Spleen (tissue), 13 donors: ENCODE results near the gene SPATA31D3. TPM values are rescaled to one million over a fixed set of nuclear protein-coding genes. Genes with fewer than 3 reads are reported as not detected.
"Not testable (repeated sequence)": the region's sequence is repeated elsewhere in the genome, so short reads cannot be mapped to it uniquely, and the experiment has no call there.

ENCODE experiments used
- DNase-seq: peaks from one replicate; pipeline ENCODE4 v3.0.0-alpha.2; 2020
- H3K27ac ChIP-seq, 8 donors: fragments of 200-600 bp; sonication (generic) in 7 of 8; 1 replicate in 4 of 8; 2 replicates in 4 of 8; pipeline versions ENCODE4 v1.5.0 to v1.8.0; 2016 to 2021; ENCODE audit warnings: inconsistent platforms in 4 of 8, mild to moderate bottlenecking in 4 of 8, moderate library complexity in 1 of 8
- H3K27me3 ChIP-seq, 7 donors: fragments of 200-600 bp; sonication (generic) in 6 of 7; replicated peaks in 1 of 7; 1 replicate in 4 of 7; 2 replicates in 3 of 7; pipeline versions ENCODE4 v1.5.0 to v1.8.0; 2016 to 2021; ENCODE audit warnings: inconsistent platforms in 3 of 7, mild to moderate bottlenecking in 1 of 7
- H3K36me3 ChIP-seq, 6 donors: fragments of 200-600 bp; sonication (generic) in 5 of 6; 1 replicate in 4 of 6; 2 replicates in 2 of 6; pipeline versions ENCODE4 v1.5.0 to v1.8.0; 2016 to 2021; ENCODE audit warnings: inconsistent platforms in 2 of 6
- H3K4me1 ChIP-seq, 6 donors: fragments of 200-600 bp; sonication (generic) in 5 of 6; 1 replicate in 3 of 6; 2 replicates in 3 of 6; pipeline versions ENCODE4 v1.5.0 to v1.8.0; 2016 to 2021; ENCODE audit warnings: inconsistent platforms in 3 of 6
- H3K4me3 ChIP-seq, 8 donors: fragments of 200-600 bp; sonication (generic) in 7 of 8; 1 replicate in 4 of 8; 2 replicates in 4 of 8; pipeline versions ENCODE4 v1.5.0 to v1.8.0; 2016 to 2021; ENCODE audit warnings: inconsistent platforms in 4 of 8, mild to moderate bottlenecking in 4 of 8, moderate library complexity in 2 of 8
- H3K9me3 ChIP-seq, 8 donors: fragments of 200-600 bp; sonication (generic) in 7 of 8; 1 replicate in 4 of 8; 2 replicates in 4 of 8; pipeline versions ENCODE4 v1.5.0 to v1.8.0; 2016 to 2021; ENCODE audit warnings: inconsistent platforms in 4 of 8
- POLR2A ChIP-seq, 3 donors: fragments of 450-650 bp; IDR thresholded peaks; one replicate each; pipeline ENCODE4 v1.5.1; 2017; ENCODE audit warnings: antibody characterized with exemption in 3 of 3, mild to moderate bottlenecking in 1 of 3
- POLR2AphosphoS5 ChIP-seq, 3 donors: sonication (generic); formaldehyde crosslinking; IDR thresholded peaks; one replicate each; pipeline ENCODE4 v1.5.1; 2017; ENCODE audit warnings: antibody characterized with exemption in 3 of 3
- WGBS, 5 donors: extraction: QIAGEN DNeasy Blood & Tissue Kit in 3 of 5; methylation state at CpG; one replicate each; pipeline versions ENCODE4 v1.1.5 to v1.1.7; 2013 to 2018; 5-methylcytosine and 5-hydroxymethylcytosine counted together
- intact Hi-C: fragments of 100-400 bp; cut with DNase I; formaldehyde crosslinking; loops from one replicate; pipeline ENCODE4 v1.15.0; 2023; ENCODE audit warnings: low total_unique reads
- long read RNA-seq, 2 donors: transcript quantifications; one replicate each; lab custom pipeline, GENCODE V29; 2026
- polyA plus RNA-seq, 3 donors: library from polyadenylated mRNA; stranded (reverse); fragments of 200-250 nt; gene quantifications; one replicate each; pipeline ENCODE4 v1.2.1, GENCODE V29; 2013
- total RNA-seq, 7 donors: library from RNA; depleted of rRNA in 3 of 7; stranded (reverse); fragments of >200 nt in 3 of 7; fragmentation: NEBNext Ultra II Directional in 4 of 7; extraction: Animal tissue kit (Norgen Biotek cat#: 25700) in 4 of 7; gene quantifications; one replicate each; pipeline versions ENCODE4 v1.1.0 to v1.2.1, GENCODE V29; 2016 to 2021
- TF ChIP-seq, protein P1 (sequence below), 11 experiments: fragments of 200-600 bp in 7 of 11; fragments of 450-650 bp in 4 of 11; sonication (generic) in 4 of 11; IDR thresholded peaks in 8 of 11; conservative IDR thresholded peaks in 3 of 11; 1 replicate in 7 of 11; 2 replicates in 4 of 11; pipeline versions ENCODE4 v1.4.0 to v1.8.0; 2016 to 2021; ENCODE audit warnings: antibody characterized with exemption in 11 of 11, inconsistent platforms in 4 of 11, mild to moderate bottlenecking in 1 of 11
- donor health status: healthy with polysubstance abuse.
- donor health status: DM: no; HTN: no; CAD: no; lungs with moderate emphysema.
- donor health status: DM: no; HTN: no; CAD: no.
- donor health status: Bipolar disorder and iron deficiency.
- donor health status: healthy.
- donor health status: DM: no; HTN: no; CAD: no.
- donor health status: DM: yes; HTN: yes; CAD: no.

SPATA31D3 gene
- total RNA-seq = not detected
- polyA plus RNA-seq = under 1 TPM in 1 of 3 donors, not detected in 2; 0.03 TPM
- long read RNA-seq, donor 1 = 0 reads
- long read RNA-seq, donor 2 = 0 reads

DNA sequence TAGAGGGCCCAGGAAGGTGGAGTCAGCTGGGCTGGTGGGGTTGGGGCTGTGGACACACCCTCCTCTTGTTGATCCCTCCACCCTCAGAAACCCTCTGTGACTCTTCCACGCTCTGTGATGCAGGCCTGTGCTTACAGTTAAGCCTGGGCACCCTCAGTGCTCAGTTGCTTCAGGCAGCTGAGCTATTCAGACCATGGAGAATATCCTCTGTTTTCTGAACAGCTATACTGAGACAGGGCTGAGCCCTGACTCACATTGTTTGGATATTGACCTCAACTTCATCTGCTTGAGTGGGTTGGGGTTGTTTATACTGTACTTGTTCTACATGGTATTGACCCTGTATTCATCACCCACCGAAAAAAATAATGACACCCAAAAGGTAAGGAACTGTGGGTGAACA lies at the start of gene SPATA31D3:
Gene SPATA31D3 (plus strand): TSS at position 108 of the 400 bp plus-strand sequence. CDS start 86 bp downstream, at position 194.
- H3K27me3 ChIP-seq, H3K27ac ChIP-seq, DNase-seq, H3K36me3 ChIP-seq, intact Hi-C loops, H3K4me1 ChIP-seq, H3K9me3 ChIP-seq, H3K4me3 ChIP-seq: not testable (repeated sequence)
- no CpG with 5 or more reads among the region's 2 CpGs for WGBS, 5 donors

GRCh38 chr9:81893929-81894328 lies 49.4 kb upstream of the SPATA31D3 start:
- no peak for DNase-seq

DNA sequence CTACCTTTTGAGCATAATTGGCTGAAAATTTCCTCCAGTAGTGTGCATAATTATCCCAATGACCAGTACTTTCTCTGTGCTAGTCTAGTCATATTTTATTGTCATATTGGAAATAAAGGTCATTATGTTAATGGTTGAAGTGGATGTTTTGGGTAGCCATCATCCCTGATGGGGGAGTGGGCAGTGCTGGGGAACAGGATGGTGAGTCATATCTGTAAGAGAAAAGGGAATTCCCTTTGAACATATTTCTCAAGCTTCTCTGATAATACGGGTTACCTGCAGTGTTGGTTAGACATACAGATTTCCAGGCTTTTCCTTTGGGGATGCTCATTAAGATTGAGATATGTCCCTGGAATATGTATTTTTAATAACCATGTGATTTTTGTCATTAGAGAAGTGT lies 48.4 kb upstream of the SPATA31D3 start:
- Histone ChIP-seq H3K4me1 (no peaks in the 10 kb centered on the region), H3K27ac (no peak overlapping the region), H3K36me3 (no peaks in the 10 kb centered on the region), H3K9me3 (peaks cover 0 to 3% (median 0%) of the 10 kb centered on the region in 8 donors), H3K4me3 (no peak overlapping the region), H3K27me3 (no peaks in the 10 kb centered on the region)
- DNase-seq = no peak
- TF ChIP-seq, protein P1, sequence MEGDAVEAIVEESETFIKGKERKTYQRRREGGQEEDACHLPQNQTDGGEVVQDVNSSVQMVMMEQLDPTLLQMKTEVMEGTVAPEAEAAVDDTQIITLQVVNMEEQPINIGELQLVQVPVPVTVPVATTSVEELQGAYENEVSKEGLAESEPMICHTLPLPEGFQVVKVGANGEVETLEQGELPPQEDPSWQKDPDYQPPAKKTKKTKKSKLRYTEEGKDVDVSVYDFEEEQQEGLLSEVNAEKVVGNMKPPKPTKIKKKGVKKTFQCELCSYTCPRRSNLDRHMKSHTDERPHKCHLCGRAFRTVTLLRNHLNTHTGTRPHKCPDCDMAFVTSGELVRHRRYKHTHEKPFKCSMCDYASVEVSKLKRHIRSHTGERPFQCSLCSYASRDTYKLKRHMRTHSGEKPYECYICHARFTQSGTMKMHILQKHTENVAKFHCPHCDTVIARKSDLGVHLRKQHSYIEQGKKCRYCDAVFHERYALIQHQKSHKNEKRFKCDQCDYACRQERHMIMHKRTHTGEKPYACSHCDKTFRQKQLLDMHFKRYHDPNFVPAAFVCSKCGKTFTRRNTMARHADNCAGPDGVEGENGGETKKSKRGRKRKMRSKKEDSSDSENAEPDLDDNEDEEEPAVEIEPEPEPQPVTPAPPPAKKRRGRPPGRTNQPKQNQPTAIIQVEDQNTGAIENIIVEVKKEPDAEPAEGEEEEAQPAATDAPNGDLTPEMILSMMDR (IDR thresholded peaks at IDR 0.05 in 8 of 11, conservative IDR thresholded peaks at IDR 0.05 in 3 of 11) = no peak
- TF ChIP-seq POLR2AphosphoS5 (IDR thresholded peaks at IDR 0.05) (no peak), POLR2A (IDR thresholded peaks at IDR 0.05) (no peak)
- 52 to 88% (median 71%) methylated on average over 1 of the region's 1 CpG for WGBS, 5 donors
- intact Hi-C loops = no loop called here

More at GRCh38 chr9:81893929-81894328, 49.4 kb upstream of the SPATA31D3 start:
- Histone ChIP-seq H3K9me3 (peaks cover 0 to 3% (median 0%) of the 10 kb centered on the region in 8 donors), H3K4me1 (no peaks in the 10 kb centered on the region), H3K27ac (no peak overlapping the region), H3K4me3 (no peak overlapping the region), H3K36me3 (no peaks in the 10 kb centered on the region), H3K27me3 (no peaks in the 10 kb centered on the region)
- intact Hi-C loops = no loop called here
- 85 to 96% (median 89%) methylated on average over 3 of the region's 3 CpGs for WGBS, 5 donors
- TF ChIP-seq, protein P1 (IDR thresholded peaks at IDR 0.05 in 8 of 11, conservative IDR thresholded peaks at IDR 0.05 in 3 of 11) = no peak
- TF ChIP-seq POLR2A (IDR thresholded peaks at IDR 0.05) (no peak), POLR2AphosphoS5 (IDR thresholded peaks at IDR 0.05) (no peak)

DNA sequence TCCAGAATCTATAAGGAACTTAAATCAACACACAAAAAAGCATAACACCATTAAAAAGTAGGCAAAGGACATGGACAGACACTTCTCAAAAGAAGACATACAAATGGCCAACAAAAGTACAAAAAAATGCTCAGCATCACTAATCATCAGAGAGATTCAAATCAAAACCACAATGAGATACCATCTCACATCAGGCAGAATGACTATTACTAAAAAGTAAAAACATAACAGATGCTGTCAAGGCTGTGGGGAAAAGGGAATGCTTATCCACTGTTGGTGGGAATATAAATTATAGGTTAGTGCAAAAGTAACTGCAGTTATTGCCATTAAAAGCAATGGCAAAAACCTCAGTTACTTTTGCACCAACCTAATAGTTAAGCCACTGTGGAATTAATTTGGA lies 47.2 kb upstream of the SPATA31D3 start:
- DNase-seq = no peak
- no peaks in the 10 kb centered on the region for H3K27me3 ChIP-seq
- H3K27ac ChIP-seq = no peak overlapping the region
- no peak for TF ChIP-seq POLR2A (IDR thresholded peaks at IDR 0.05)
- no peak for TF ChIP-seq POLR2AphosphoS5 (IDR thresholded peaks at IDR 0.05)
- TF ChIP-seq, protein P1 (IDR thresholded peaks at IDR 0.05 in 8 of 11, conservative IDR thresholded peaks at IDR 0.05 in 3 of 11) = no peak
- H3K9me3 ChIP-seq = peaks cover 0 to 3% (median 0%) of the 10 kb centered on the region in 8 donors
- H3K4me3 ChIP-seq = no peak overlapping the region
- H3K4me1 ChIP-seq = no peaks in the 10 kb centered on the region
- intact Hi-C loops = no loop called here
- H3K36me3 ChIP-seq = no peaks in the 10 kb centered on the region

- TF ChIP-seq POLR2AphosphoS5 (IDR thresholded peaks at IDR 0.05) (no peak), POLR2A (IDR thresholded peaks at IDR 0.05) (no peak)
- TF ChIP-seq, protein P1 (IDR thresholded peaks at IDR 0.05 in 8 of 11, conservative IDR thresholded peaks at IDR 0.05 in 3 of 11) = no peak
- 86 to 96% (median 94%) methylated on average over 1 of the region's 1 CpG for WGBS, 5 donors
- H3K27me3 ChIP-seq = no peaks in the 10 kb centered on the region
- no peak for DNase-seq
- no peaks in the 10 kb centered on the region for H3K4me1 ChIP-seq
- intact Hi-C loops = no loop called here
- no peak overlapping the region for H3K27ac ChIP-seq
- no peaks in the 10 kb centered on the region for H3K36me3 ChIP-seq
- peaks cover 0 to 3% (median 0%) of the 10 kb centered on the region in 8 donors for H3K9me3 ChIP-seq
- H3K4me3 ChIP-seq = no peak overlapping the region
These were observed 44.4 kb upstream of the SPATA31D3 start for GRCh38 chr9:81898851-81899250.
